GM19372 (cell line): ENCODE measurements around the gene SMAD6.
"Not testable (repeated sequence)": the region's sequence is repeated elsewhere in the genome, so short reads cannot be mapped to it uniquely, and the experiment has no call there.

Experiments
- ATAC-seq: cut with Tn5 transposase; IDR thresholded peaks from one replicate; pipeline ENCODE4 v1.9.1; 2021; ENCODE audit warnings: mild to moderate bottlenecking, low read depth, moderate library complexity; ENCODE audit not compliant: unreplicated experiment

Gene SMAD6

DNA sequence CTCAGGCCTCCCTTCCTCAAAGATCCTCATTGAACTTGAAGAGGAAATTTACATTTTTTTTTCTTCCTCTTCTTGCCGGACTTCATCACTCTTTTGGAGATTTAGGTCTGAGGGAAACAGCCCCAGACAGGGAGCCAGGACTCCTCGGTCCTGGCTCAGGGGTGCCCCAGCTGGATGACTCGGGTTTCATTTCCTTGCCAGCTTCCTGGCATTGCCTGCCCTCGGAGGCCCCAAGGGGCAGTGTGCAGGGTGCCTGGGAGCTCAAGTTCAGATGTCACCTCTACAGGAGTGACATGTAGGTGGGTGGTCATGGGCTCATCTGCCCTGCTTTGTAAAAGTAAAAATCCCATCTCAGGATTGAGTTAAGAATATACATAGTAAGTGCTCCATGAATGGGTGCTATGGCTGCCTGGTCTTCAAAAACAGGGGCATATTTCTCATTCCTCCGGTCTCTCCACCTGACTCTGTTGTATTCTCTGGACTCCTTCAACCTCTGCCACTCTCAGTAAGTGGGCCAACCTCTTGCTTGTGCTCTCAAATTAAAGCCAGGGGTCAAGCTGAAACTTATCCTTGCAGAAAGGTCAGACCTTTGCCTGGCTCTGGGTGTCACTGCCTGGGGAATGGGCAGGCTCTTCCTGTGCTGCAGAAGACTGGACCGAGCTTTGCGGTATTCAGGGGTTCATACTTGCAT, 51.8 kb downstream of the SMAD6 start:
- ATAC-seq: no peak

DNA sequence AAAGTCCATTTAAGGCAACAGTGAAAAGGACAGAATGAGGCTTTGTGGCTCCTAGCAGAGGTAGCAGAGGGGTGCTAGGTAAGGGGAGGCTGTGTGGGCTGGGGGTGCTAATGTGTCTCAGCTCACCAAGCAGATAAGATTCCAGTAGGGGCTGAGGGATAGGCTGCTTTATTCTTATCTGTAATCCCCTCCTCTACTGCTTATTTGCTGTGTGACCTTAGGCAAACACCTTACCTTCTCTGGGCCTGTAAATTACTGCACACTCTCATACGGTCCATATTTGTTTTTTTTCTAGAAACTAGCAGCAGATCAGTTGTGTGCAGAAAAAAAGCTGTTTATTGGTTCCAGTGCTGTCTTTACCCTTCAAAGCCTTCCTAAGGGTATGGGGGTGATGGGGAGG, 52.8 kb downstream of the SMAD6 start:
- ATAC-seq: no peak

DNA sequence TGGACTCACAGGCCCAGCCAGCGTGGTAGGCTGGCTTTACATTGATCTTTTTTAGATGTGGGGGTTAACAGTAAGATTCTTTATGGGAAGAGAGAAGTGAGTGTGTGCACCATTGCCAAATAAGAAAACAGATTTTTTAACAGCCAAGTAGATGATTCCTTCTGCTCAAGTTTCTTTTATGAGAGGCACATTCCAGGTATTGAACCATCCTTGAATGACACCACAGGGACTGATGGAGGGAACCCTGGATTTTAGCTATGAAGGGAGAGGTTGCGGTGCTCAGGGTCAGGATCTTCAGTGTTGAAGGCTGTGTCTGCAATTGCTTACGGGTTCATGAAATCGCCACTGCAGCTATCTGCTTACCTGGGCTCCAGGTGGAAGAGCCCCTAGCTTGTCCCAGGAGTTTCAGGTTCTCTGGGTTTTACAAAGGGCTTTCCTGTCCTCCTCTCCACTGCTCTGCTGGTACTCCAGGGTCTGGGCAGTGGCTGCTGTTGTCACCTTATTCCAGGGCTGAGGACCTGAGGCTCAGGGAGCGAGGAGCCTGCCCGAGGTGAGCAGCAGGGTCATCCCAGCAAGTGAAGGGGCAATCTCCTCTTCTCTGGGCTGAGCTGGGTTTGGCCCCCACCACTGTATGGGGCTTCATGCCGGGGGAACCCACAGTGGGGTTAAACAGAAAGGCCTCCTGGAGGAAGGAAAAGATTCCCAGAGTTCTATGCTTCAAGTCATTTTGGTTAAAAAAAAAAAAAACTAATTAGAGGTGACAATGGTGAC, 53.4 kb downstream of the SMAD6 start:
- ATAC-seq: no peak

DNA sequence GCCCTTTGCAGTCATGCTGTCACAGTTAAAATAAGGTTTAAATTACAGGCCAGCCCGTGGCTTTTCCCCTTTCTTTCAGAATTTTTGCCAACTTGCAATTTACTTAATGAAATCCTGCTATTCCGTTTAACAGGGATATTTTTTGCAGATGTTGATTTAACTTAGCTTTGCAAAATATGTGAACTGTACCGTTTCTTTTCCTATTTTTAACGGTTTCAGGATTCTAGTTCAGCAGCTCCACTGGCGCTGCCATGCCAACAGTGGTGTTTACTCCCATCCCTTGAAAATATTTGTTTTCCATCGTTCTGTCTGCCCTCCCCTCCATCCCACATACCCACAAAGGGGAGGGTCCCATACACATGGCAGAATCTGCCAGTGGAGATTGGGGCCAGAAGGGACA, 54.3 kb downstream of the SMAD6 start:
- no peak for ATAC-seq

DNA sequence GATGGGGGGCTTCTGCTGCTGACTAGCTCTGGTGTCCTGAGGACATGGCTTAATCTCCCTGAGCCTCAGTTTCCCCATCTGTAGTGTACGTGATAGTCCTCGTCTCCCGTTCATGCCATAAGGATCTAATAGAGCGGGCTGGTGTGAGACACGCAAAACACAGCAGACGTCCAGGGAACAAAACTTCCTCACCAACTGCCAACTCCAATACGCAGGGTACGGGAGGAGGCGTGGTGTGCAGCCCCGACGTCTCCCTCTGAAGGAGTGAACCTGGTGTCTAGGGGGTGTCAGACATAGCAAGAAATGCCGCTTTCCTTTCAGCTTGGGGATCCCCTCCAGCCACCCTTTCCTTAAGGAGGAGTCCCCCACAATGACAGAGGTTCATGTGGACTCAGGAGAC, 55.0 kb downstream of the SMAD6 start:
- no peak for ATAC-seq

DNA sequence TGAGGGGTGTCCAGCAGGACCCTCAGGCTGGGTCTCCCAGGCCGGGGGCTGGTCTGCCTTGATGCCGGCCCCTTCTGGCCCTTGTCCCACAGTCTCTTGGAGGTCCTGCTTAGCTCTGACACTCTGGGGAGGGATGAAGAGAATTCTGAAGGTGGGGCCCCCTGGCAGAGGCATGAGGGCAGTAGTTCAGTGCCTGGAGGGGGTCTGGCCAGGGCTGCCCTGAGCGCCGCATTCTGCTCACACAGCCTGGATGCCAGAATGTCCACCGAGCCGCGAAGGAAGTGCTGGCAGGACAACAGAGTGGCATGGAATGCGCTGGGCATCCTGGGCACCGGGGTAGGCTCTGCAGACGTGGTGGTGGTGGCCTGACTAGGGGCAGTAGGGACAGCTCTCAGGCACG, 55.5 kb downstream of the SMAD6 start:
- no peak for ATAC-seq

DNA sequence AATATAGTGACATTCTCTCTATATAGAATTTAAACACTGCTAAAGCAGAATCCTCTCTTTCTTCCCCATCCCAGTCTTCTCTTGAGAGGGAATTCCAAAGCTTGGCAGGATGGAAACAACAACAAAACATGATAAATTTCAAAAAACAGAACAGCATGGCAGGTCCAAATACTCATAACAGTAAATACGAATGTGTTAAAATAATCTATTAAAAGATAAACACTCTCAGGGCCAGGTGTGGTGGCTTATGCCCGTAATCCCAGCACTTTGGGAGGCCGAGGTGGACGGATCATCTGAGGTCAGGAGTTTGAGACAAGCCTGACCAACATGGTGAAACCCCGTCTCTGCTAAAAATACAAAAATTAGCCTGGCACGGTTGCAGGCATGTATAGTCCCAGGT, 56.2 kb downstream of the SMAD6 start:
- ATAC-seq: not testable (repeated sequence)

DNA sequence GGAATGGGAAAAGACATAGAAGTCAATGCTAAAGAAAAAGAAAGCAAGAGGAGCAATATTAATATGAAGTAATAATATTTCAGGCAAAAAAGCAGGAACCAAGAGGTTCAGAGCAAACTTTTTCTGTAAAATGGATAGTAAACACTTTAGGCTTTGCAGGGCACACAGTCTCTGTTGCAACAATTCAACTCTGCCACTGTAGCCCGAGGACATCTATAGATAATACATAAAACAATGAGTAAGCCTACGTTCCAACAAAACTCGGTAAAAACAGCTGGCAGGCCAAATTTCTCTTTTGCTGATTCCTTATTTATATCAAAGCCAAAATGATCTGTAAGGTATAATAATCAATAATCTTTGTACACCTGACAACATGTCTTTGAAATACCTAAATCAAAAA, 56.8 kb downstream of the SMAD6 start:
- ATAC-seq: no peak

DNA sequence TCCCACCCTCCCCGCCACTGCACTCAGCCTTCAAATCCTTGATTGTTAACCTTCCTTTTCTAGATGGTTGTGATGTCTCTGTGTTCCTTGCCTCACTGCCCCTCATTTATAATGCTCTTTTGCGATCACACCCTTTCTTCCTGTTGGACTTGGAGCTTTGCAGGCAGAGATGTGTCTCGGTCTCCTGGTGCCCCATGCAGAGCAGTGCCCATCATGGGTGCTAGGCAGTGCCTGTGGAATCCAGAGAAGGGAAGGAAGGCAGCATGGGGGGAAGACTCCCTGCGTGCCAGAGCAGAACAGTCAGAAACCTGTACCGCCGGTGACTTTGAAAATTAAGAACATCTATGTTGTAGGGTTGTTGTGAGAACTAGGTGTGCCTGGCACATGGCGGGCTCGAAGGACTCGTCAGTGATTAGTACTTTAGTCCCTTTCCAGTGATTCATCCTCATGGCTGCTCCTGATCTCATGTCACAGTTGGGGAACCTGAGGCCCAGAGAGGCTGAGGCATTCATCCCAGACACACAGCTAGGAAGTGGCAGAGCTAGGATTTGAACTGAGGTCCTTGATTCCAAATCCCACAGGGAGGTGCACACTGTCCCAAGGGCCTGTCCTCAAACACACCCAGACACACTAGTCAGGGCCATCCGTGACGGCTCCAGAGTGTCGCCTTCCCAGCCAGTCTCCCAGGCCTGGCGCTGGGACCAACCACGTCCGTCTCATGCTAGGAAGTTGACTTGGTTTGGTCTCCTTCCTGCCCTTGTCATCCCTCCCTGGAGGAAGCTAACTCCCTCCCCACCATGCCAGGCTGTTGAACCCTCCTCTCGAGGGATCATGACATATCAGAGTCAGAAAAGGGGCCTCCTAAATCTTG, 58.3 kb downstream of the SMAD6 start:
- ATAC-seq: no peak

DNA sequence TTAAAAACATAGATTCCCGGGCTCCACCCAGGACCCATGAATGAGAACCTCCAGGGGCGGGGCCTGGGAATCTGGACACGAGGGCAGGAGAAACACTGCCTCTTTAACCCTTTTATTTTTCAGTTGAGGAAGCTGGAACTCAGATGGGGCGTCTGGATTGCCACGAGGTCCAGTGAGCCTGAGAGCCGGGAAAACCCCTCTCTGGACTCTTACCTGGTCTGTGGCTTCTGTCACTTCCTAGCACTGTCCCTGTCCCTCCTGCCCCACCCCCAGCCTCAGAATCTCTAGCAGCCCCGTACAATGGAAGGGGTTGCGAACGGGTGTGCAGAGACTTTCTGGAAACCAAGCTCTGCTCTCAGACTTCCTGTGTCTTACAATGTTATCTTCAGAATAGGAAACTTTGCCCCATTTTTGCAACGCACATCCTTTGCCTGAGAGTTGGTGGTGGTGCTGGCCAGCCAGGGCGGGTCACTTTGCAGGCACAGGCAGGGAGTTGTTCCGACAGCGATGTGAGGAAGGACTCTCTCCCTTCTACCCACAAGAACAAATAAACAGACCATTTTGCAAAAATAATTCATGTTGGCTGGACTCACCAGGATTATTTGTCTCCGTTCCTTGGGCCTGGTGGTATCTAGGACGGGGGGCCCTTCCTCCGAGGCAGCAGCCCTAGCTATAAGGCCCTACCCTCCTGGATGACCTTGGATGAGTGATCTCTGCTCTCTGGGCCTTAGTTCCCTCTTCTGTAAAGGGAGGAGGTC, 59.1 kb downstream of the SMAD6 start:
- no peak for ATAC-seq

DNA sequence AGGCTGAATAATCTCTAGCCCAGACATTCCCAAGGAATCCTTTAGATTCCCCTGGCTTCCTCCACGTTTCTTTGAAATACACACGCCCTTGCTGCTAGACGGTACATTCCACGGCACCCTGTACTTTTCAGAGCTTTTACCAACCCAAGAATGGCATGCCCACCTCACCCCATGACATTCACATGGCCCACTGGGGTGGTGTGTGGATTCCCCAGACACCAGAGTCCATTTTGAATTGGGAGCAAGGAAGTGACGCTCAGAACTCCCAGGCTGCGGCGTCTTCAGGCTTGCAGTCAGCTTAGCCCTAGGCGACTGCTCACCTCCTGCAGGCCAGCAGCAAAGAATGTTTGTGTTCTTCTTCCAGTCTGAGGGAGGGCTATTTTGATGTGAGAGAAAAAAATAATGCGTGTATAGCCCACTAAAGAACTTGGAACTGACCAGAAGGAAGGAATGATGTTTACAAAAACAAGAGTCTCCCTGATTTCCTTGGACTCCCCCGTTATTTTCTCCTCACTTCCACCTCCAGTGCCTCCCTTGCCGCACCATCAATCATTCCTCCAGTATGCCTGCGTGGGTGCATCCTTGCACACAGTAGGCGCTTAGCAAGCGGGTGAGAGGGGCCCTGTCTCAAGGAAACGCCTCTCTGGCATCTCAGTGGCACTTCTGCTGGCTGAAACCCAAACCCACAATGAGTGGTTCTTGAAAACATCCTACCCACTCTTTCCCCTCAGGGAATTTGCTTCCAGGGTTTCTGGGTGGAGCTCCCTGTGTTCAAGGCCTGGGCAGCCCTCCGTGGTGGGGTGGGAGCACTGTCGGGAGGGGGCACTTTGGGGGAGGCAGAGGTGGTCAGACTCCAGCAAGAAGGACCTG, 59.9 kb downstream of the SMAD6 start:
- no peak for ATAC-seq

DNA sequence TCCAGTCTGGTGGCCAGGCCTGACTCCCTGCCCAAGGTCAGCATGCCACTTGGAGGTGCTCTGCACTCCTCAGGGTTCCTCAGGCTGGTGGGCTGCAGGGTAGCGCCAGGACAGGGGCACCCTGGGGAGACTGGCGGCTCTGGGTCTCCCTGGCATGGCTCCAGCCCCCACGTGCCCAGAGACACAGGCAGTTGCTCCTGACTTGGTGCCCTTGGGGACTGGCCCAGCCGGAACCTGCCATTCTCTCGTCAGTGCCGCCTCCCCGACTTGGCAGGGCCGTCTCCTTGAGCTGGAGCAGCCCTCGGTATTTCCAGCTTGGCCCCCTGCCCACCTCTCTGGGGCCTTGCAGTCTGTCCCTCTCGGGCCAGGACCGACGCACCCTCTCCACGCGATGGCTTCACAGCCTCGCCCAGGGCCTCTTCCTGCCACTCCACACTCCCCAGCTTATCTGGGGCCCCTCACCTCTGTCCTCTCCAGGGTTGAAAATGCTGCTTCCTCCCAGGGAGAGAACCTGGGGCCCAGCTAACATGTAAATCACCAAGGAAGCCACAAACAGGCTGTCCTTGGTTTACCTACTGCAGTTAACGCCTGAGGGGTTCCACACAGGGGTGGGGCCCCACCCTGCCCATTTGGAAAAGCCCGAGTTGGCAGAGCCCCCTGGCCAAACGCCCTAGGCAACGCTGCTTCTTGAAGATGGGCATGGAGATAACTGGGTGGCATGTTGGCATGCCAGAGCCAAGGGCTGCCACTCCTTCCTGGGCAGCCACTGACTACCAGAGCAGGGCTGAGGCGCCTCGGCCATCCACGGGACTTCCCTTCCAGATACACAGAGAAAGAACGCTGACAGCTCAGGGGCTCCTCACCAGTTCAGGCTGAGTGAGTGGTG, 61.4 kb downstream of the SMAD6 start:
- ATAC-seq: no peak

DNA sequence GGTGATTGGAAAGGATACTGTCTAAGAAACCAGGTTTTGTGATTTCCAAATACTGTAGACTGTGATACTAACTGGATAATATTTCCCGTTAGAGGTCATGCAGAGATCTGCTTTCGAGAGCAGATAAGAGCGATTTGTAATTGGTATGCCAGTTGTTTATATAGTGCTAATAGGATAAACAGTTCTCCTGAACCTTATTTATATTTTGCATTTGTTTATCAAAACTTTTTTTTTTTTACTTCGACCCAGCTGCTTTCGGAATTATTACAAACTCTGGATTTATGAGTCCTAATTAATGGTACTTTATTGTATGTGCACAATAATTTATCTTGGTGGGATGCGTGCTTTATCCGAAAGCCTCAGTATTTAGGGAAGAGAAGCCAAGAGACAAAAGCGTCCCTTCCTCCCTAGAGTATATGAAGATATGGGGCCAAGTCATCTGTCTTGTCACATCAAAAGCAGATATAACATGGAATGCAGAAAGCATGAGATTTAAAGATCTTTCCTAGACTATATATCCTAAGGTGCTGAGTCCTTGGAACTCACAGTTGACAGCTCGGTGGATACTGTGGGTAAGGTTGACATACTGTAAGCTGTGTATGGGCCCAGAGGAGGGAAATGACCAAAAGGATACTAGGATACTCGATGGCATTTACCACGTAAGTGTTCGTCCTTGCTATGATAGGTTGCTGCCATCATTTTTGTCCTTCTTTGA, 62.2 kb downstream of the SMAD6 start:
- no peak for ATAC-seq

DNA sequence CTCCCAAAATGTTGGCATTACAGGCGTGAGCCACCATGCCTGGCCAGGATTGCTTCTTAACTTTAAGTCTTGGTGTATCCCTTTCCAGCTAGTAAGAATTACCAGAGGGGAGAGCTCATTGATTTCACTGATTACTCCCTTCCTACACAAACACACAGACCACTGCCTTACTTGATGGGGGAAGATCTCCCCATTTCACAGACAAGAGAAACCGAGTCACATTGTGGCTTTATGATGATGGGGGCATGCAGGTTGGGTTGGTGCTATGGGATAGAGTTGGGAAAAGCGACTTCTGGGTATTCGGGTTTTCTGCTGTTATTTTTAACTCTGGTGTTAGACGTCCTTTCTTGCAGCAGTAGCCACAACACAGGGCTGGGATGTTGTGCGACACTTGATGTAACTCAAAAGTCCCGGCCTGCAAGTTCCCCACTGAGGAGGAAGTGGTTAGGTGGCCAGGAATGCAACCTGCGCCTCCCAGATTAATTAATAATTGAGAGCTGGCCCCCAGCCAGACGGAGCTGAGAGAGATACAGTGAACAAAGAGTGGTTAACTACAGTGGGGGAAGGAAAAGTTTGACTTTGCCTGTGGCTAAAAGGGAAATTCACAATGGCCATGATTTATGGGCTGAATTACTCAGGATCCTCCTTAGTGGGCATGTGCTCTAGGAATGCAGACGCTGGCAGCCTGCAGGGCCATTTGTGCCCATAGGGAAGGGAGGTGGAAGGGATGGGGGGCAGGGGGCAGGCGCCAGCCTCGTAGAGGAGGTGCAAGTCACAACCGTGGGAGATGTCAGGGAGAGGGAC, 63.6 kb downstream of the SMAD6 start:
- no peak for ATAC-seq

DNA sequence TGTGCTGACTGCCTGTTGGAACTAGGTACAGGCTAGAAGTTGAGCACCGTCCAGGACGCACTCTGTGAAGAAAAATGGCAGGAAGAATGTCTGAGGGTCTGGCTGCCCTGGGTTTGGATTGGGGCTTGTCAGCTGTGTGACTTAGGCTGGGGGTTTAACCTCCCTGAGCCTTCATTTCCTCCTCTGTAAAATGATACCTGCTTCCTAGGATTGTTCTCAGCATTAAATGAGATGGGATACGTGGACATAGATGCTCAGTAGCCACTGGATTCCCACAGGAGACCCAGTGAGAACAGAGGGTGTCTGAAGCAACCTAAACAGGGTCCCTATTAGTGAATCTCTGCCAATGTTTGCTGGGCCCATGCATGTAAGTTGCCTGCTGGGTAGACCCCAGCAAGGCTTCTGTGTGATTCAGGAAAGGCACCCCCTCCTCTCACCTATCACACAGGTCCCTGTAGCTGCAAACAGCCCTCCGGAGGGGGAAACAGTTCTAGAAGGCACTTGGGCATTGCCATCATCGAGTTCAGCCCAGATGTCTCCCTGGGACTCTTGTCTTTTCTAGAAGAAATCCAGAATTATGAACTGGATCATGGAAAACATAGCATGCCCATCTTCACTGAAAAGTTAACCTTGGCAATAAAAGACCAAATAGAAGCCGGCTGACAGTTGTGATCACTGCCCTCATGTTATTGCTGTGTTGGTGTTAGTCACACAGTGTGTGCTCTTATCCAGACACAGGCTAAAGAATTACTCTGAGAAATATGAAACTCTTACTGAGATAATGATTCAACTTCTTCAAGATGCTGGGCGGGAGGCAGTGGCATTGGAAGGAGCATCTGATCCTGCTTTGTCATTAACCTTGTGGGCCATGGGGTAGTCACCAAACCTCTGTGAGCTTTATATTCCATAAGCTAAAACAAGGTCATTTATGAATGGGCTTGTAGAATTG, 64.5 kb downstream of the SMAD6 start:
- ATAC-seq: no peak

DNA sequence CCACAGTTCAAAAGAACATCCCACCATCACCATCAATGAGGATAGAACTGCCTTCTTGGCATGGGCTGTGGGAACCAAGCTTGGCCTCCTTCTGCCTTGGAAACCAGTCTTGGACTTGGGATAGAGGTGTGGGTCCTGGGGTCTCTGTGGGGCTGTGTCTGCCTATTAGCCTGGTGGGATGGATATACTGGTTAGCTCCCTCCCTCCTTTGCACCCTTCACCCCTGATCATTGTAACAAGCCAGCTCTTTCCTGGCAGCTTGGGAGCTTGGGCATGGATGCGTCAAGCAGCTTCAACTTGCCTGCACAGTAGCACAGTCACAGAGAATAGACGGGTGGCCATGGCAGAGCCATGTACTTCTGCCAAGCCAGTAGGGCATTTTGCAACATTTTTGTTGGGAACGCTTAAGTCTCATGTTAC, 65.2 kb downstream of the SMAD6 start:
- ATAC-seq: no peak
